ENCODE results near the gene MEAK7. TPM values are rescaled to one million over a fixed set of nuclear protein-coding genes. Genes with fewer than 3 reads are reported as not detected.
A peak's percentile ranks its signal among the peaks of the same experiment; 100 is the strongest.

MEAK7 gene
- total RNA-seq, 1 experiment from 2014 or later: 21.5 TPM

DNA sequence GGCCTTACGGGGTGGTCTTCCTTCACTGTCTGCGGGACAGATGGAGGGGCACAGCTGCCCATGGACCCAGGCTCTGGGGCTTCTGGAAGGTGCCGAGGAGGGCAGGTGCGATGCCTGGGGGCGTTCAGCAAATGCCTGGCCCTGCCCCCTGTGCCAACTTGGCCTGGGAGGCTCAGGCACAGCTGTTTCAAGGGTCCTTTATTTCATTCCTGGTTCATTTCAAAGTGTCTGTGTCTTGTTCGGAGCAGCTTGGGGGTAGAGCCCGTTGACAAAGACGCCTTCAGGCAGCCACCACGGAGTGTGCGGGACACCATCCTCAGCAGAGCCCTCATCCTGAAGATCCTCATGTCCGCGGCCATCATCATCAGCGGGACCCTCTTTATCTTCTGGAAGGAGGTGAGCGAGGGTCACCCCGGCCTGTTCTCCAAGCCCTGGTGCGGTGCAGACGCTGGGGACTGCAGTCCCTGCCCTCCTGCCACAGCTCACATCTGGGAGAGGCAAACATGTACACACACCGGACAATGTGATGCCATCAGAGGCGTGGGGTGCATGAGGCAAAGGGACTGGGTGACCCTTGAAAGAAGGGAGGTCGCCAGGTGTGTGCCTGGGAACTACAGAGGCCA, 43.9 kb downstream of the MEAK7 start:
- no peaks in the 10 kb centered on the region; a peak in 2 of 5 replicates for H3K9me3 Mint-ChIP-seq
- H4K5ac ChIP-seq (ENCODE audit: insufficient read length, low read depth, low read length): no peak overlapping the region
- H2AFZ ChIP-seq (ENCODE audit: low read length): no peak overlapping the region
- DNase-seq: peak; percentile 27
- H2BK12ac ChIP-seq (ENCODE audit: insufficient read length, low read depth, low read length): no peak overlapping the region
- no peak overlapping the region for H2AK5ac ChIP-seq (ENCODE audit: insufficient read length, low read length)
- no peaks in the 10 kb centered on the region for H3K27me3 ChIP-seq (ENCODE audit: insufficient read depth, low read length)
- no peak overlapping the region for H3T11ph ChIP-seq (ENCODE audit: low read length)
- no peak overlapping the region for H3K18ac ChIP-seq (ENCODE audit: insufficient read length, low read depth, low read length)
- no peak overlapping the region for H3K27ac ChIP-seq (ENCODE audit: insufficient read length, low read depth, low read length)
- no peak overlapping the region for H4K8ac ChIP-seq (replicated peaks; ENCODE audit: insufficient read length, low read depth, low read length)
- H2BK5ac ChIP-seq (ENCODE audit: insufficient read length, low read length): no peak overlapping the region
- no peak overlapping the region for H2BK20ac ChIP-seq (ENCODE audit: low read depth, low read length, poor library complexity, severe bottlenecking)
- no peaks in the 10 kb centered on the region for H3K9me3 ChIP-seq (ENCODE audit: control insufficient read depth, low read depth, low read length)
- no CpG with 5 or more reads among the region's 20 CpGs for WGBS (ENCODE audit: extremely low coverage, insufficient read length, low lambda C conversion rate)
- no peaks in the 10 kb centered on the region for H4K20me1 ChIP-seq (ENCODE audit: control insufficient read depth, insufficient read depth, insufficient read length)
- no peak overlapping the region for H3K4me3 Mint-ChIP-seq
- peak overlapping the region in 1 of 3 experiments; percentile 23; a peak in 1 of 7 replicates for H3K27ac Mint-ChIP-seq
- H3K23me2 ChIP-seq (ENCODE audit: insufficient read length, low read depth, low read length, poor library complexity, severe bottlenecking): no peaks in the 10 kb centered on the region
- no peak overlapping the region; the same call in 1 of the 2 replicates for H3K14ac ChIP-seq (ENCODE audit: insufficient read depth, low read length)
- H3K9ac ChIP-seq (ENCODE audit: extremely low read depth, insufficient read length, low read length): no peak overlapping the region
- no peaks in the 10 kb centered on the region for H3K4me1 Mint-ChIP-seq
- H3K27me3 Mint-ChIP-seq (ENCODE audit: low read depth): no peaks in the 10 kb centered on the region
- no peak overlapping the region for H2BK15ac ChIP-seq (ENCODE audit: low read depth, low read length)
- H3K23ac ChIP-seq (ENCODE audit: insufficient read length, low read depth, low read length): no peak overlapping the region
- H3K79me1 ChIP-seq (ENCODE audit: insufficient read depth, low read depth, low read length, poor library complexity, severe bottlenecking): no peaks in the 10 kb centered on the region
- TF ChIP-seq, protein P1, sequence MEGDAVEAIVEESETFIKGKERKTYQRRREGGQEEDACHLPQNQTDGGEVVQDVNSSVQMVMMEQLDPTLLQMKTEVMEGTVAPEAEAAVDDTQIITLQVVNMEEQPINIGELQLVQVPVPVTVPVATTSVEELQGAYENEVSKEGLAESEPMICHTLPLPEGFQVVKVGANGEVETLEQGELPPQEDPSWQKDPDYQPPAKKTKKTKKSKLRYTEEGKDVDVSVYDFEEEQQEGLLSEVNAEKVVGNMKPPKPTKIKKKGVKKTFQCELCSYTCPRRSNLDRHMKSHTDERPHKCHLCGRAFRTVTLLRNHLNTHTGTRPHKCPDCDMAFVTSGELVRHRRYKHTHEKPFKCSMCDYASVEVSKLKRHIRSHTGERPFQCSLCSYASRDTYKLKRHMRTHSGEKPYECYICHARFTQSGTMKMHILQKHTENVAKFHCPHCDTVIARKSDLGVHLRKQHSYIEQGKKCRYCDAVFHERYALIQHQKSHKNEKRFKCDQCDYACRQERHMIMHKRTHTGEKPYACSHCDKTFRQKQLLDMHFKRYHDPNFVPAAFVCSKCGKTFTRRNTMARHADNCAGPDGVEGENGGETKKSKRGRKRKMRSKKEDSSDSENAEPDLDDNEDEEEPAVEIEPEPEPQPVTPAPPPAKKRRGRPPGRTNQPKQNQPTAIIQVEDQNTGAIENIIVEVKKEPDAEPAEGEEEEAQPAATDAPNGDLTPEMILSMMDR (conservative IDR thresholded peaks at IDR 0.05): no peak
- H3K79me2 ChIP-seq (ENCODE audit: insufficient read depth, low read length): no peaks in the 10 kb centered on the region
- H4K91ac ChIP-seq (ENCODE audit: insufficient read length, low read depth, low read length): no peak overlapping the region
- no peak overlapping the region for H3K4ac ChIP-seq (ENCODE audit: low read depth, low read length)
- no peak overlapping the region for H3K4me2 ChIP-seq (ENCODE audit: insufficient read depth, insufficient read length, low read length)
- H3K36me3 Mint-ChIP-seq (ENCODE audit: insufficient read depth in 1 of 3, low read depth in 3 of 3): peaks cover 2 to 21% (median 5%) of the 10 kb centered on the region in 3 experiments; a peak in 4 of 7 replicates
- H3K56ac ChIP-seq (ENCODE audit: insufficient read length, low read depth, low read length): no peak overlapping the region
- H2BK120ac ChIP-seq (ENCODE audit: low read depth, low read length, poor library complexity, severe bottlenecking): no peak overlapping the region
- H3K4me1 ChIP-seq (ENCODE audit: insufficient read depth, low read length): no peaks in the 10 kb centered on the region
